NOMO-1 treated with dmso at 0.1 percent for 144 hours (cell line): ENCODE measurements around the gene HERC5.
A peak's percentile ranks its signal among the peaks of the same experiment; 100 is the strongest.
"Not testable (repeated sequence)": the region's sequence is repeated elsewhere in the genome, so short reads cannot be mapped to it uniquely, and the experiment has no call there.

ENCODE experiments used
- DNase-seq: peaks from one replicate; lab custom pipeline; 2025; ENCODE audit not compliant: unreplicated experiment; lab: John Stamatoyannopoulos, UW

Gene HERC5

GRCh38 chr4:88456670-88457306 is at the start of gene HERC5:
Gene HERC5, plus strand, starts transcription at chr4:88457119. Its CDS starts 151 bp downstream, at chr4:88457270.
- DNase-seq: peak; percentile 73

DNA sequence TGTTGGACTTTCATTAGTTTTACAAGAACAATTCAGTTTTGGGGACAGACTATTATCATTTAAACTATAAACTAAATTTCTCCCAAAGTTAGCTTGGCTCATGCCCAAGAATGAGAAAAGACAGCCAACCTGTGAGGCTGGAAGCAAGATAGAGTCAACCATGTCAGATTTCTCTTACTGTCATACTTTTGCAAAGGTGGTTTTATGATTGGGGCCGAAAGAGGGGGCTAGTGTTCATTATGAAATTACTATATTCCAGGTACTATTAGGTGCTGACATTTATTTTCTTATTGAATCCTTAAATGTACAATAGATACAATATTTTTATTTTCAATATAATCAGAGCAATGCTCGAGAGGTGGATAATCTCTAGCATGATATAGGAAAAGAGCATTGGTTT is 47.7 kb upstream of the HERC5 start:
- no peak for DNase-seq

GRCh38 chr4:88409789-88410188 is 47.1 kb upstream of the HERC5 start:
- no peak for DNase-seq

DNA sequence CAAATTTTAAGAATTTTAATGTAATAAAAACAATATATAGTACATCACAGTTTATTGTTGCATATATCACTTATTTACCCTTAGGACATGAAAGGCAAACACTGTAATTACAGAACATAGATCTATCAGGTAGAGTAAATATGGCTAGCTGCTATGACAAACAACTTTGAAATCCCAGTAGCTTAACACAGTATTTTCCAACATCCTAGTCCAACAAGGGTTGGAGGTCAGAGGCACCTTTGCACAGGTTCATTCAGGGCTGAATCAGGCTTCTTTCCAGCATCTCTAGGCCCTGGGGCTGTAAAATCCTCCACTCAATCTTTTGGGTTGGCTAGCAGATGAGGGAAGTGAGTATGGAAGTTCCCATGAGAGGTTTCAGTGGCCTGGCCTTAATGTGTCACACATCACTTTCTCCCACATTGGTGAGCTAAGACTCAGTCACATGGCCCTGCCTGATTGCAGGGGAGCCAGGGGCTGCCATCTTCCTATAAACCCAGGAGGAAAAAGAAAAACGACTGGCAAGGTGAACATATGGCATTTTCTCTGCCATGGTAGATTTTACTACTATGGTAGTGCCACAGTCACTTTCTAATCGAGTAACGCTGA is 45.3 kb upstream of the HERC5 start:
- DNase-seq: no peak

- no peak for DNase-seq
Measured at GRCh38 chr4:88413801-88414200, 43.1 kb upstream of the HERC5 start.

- no peak for DNase-seq
Measured at GRCh38 chr4:88414755-88415154, 42.2 kb upstream of the HERC5 start.

- DNase-seq: no peak
Measured at GRCh38 chr4:88415982-88416381, 40.9 kb upstream of the HERC5 start.

DNA sequence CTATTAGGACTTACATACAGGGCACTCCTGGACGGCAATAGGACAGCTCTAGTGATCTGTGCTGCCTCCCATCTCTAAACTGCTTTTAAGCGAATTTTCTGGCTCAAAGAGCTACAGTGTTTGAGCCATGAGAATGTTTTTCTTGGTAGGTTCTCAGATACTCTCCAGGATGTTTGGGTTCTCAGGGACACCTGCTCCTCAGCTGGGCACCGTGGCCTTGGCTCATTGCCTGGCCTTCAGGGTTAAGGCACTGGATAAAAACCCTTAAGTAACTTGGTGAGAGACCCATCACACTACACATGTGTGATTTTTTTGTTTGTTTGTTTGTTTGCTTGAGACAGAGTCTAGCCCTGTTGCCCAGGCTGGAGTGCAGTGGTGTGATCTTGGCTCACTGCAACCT is 38.5 kb upstream of the HERC5 start:
- DNase-seq: no peak

DNA sequence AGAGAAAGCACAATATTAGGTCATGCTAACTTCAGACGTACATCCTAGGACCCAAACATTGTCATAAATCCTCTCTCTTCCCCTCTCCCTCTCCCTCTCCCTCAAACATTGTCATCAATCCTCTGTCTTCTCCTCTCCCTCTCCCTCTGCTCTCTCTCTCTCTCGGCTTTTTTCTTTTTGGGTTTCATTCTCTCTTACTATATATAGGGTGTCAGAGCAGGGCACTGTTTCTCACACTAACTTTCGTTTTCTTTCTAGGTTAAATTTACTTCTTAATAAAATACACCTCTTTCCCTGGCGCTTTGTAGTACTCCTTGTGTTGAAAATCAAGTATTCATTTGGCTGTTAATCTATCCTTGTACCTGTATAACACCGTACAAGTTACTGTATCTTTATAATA is 37.0 kb upstream of the HERC5 start:
- DNase-seq: no peak

DNA sequence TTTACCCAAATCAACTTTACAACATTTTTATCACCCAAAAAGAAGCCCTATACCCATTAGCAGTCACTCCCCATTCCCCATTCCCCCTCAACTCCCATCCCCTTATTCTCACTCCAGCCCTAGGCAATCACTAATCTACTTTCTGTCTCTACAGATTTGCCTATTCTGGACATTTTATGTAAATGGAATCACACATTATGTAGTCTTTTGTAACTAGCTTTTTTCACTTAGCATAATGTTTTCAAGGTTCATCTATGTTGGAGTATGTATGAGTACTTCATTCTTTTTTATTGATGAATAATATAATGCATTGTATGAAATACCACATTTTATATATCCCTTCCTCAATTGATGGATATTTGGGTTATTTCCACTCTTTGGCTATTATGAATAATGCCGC is 36.1 kb upstream of the HERC5 start:
- DNase-seq: no peak

GRCh38 chr4:88422403-88422802 is 34.5 kb upstream of the HERC5 start:
- no peak for DNase-seq

- no peak for DNase-seq
Measured at GRCh38 chr4:88429401-88429800, 27.5 kb upstream of the HERC5 start.

GRCh38 chr4:88435987-88436693 is 20.8 kb upstream of the HERC5 start:
- DNase-seq: no peak

- not testable (repeated sequence) for DNase-seq
Measured at GRCh38 chr4:88437873-88438272, 19.0 kb upstream of the HERC5 start.

GRCh38 chr4:88439161-88439760 is 17.7 kb upstream of the HERC5 start:
- no peak for DNase-seq

DNA sequence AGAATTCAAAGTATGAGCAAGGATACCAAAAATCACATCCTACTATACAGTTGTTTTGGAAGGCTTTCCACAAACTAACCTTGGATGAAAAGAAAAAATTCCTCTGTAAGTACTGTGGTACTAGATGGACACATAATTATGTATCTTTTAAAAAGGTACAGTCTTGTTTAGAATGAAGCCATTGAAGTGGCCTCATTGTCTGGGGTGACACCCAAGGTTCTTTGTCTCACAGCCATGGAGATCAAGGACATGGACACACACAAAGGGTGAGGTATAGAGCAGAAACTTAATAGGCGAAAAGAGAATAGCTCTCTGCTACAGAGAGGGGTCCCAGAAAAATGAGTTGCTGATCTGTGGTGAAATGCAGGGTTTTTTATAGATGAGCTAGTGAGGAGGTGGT is 16.8 kb upstream of the HERC5 start:
- no peak for DNase-seq

- no peak for DNase-seq
Measured at GRCh38 chr4:88441696-88442095, 15.2 kb upstream of the HERC5 start.

- DNase-seq: no peak
Measured at GRCh38 chr4:88442689-88443191, 14.2 kb upstream of the HERC5 start.

DNA sequence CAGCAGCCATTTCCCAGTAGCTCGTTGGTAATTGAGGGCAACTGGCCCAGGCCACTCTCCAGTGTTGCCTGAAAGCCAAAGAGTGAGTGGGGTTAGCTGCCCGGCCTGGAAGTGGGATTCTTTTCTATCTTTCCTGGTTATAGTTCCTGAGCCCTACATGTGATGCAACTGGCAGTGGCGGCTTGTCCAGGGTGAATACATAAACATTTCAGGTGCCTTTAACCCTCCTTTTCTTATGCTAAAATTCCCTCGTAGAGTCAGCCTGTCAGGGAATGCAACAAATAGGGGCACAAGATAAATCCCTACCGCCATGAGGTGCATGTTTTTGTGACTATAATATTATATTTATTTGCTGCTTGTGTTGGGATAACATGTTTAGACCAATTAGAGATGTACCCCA is 13.4 kb upstream of the HERC5 start:
- DNase-seq: no peak

DNA sequence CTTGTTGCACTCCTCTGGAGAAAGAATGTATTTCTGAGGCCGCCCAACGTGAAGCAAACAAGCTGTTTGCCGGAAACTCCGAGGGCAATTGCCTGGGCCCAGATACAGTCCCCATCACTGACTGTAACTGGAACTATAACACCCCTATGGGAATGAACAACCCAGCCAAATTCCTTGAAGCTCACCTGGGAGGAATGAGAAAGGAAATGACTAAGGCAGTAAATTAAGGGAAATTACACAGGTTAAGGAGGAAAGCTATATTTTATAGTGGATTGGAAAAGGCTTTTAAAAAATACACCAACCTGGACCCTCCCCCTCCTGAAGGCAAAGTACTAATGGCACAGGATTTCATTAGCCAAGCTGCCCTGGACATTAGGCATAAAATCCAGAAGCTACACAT is 11.7 kb upstream of the HERC5 start:
- DNase-seq: no peak

DNA sequence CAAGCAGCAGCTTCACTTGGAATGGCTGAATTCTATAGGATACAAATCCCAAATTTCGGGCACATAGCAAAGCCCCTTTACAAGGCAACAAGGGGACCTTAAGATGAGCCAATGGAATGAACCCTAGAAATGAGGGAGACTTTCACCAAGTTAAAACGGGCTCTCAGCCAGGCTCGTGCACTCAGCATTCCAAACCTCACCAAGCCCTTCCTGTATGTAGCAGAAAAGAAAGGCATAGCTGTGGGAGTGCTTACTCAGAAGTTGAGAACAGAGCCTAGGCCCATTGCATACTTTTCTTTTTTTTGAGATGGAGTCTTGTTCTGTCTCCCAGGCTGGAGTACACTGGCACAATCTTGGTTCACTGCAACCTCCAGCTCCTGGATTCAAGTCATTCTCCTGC is 10.8 kb upstream of the HERC5 start:
- DNase-seq: no peak
